Esophagus muscularis mucosa (tissue), 4 donors: ENCODE measurements around the gene TBX5. TPM values are rescaled to one million over a fixed set of nuclear protein-coding genes. Genes with fewer than 3 reads are reported as not detected.

Source experiments
- DNase-seq: peaks from one replicate; pipeline ENCODE4 v3.0.0-alpha.2; 2017; ENCODE audit errors: extremely low spot score
- H3K27ac ChIP-seq, 4 donors: fragments of 200-600 bp; sonication (generic); replicated peaks in 1 of 4; 1 replicate in 3 of 4; 2 replicates in 1 of 4; pipeline ENCODE4 v1.5.1; 2016 to 2019; ENCODE audit warnings: mild to moderate bottlenecking in 1 of 4
- H3K27me3 ChIP-seq, 4 donors: fragments of 200-600 bp; sonication (generic); one replicate each; pipeline versions ENCODE4 v1.5.1 to v1.6.0; 2016 to 2019
- H3K36me3 ChIP-seq, 4 donors: fragments of 200-600 bp; sonication (generic); one replicate each; pipeline ENCODE4 v1.5.1; 2016 to 2019
- H3K4me1 ChIP-seq, 4 donors: fragments of 200-600 bp; sonication (generic); one replicate each; pipeline ENCODE4 v1.5.1; 2016 to 2019
- H3K4me3 ChIP-seq, 4 donors: fragments of 200-600 bp; sonication (generic); 1 replicate in 2 of 4; 2 replicates in 2 of 4; pipeline ENCODE4 v1.5.1; 2016 to 2019; ENCODE audit warnings: mild to moderate bottlenecking in 4 of 4, moderate library complexity in 1 of 4
- H3K9me3 ChIP-seq, 4 donors: fragments of 200-600 bp; sonication (generic); 1 replicate in 3 of 4; 2 replicates in 1 of 4; pipeline ENCODE4 v1.5.1; 2016 to 2019
- CTCF ChIP-seq, 3 experiments: fragments of 200-600 bp in 2 of 3; fragments of 450-650 bp in 1 of 3; sonication (generic) in 2 of 3; IDR thresholded peaks; one replicate each; pipeline ENCODE4 v1.5.1; 2017 to 2019; ENCODE audit warnings: antibody characterized with exemption in 3 of 3, mild to moderate bottlenecking in 2 of 3, moderate library complexity in 1 of 3
- EP300 ChIP-seq: sonication (generic); formaldehyde crosslinking; IDR thresholded peaks from one replicate; pipeline ENCODE4 v1.6.1; 2017; ENCODE audit warnings: antibody characterized with exemption
- POLR2A ChIP-seq: fragments of 450-650 bp; IDR thresholded peaks from one replicate; pipeline ENCODE4 v1.6.1; 2017; ENCODE audit warnings: antibody characterized with exemption, moderate library complexity, mild to moderate bottlenecking, low read depth
- POLR2AphosphoS5 ChIP-seq, 2 donors: sonication (generic); formaldehyde crosslinking; IDR thresholded peaks; one replicate each; pipeline ENCODE4 v1.6.1; 2017; ENCODE audit warnings: antibody characterized with exemption in 2 of 2
- WGBS: methylation state at CpG from one replicate; pipeline ENCODE4 v1.1.5; 2018; 5-methylcytosine and 5-hydroxymethylcytosine counted together
- intact Hi-C: fragments of 100-400 bp; cut with DNase I; formaldehyde crosslinking; loops from one replicate; pipeline ENCODE4 v1.15.1; 2023
- total RNA-seq, 4 donors: library from RNA; depleted of rRNA; stranded (reverse); fragments of >200 nt; gene quantifications; one replicate each; pipeline versions ENCODE4 v1.1.0 to v1.2.1, GENCODE V29; 2016

Gene TBX5
- total RNA-seq, 4 donors from 2014 or later, result 20.4 to 34.5 (median 26.2) TPM

GRCh38 chr12:114448618-114448933, 42.6 kb upstream of the TBX5 start:
- no peak overlapping the region for H3K4me3 ChIP-seq
- intact Hi-C loops, result no loop called here
- no peak for TF ChIP-seq POLR2A
- TF ChIP-seq EP300, result no peak
- no peak for TF ChIP-seq CTCF (IDR thresholded peaks at IDR 0.05)
- TF ChIP-seq POLR2AphosphoS5 (IDR thresholded peaks at IDR 0.05), result no peak
- H3K36me3 ChIP-seq, result no peaks in the 10 kb centered on the region
- peaks cover 0 to 22% (median 19%) of the 10 kb centered on the region in 4 donors for H3K4me1 ChIP-seq
- H3K27ac ChIP-seq, result no peak overlapping the region
- 79% methylated on average over 16 of the region's 23 CpGs for WGBS
- DNase-seq, result no peak
- peaks cover 0 to 71% (median 11%) of the 10 kb centered on the region in 4 donors for H3K27me3 ChIP-seq
- no peaks in the 10 kb centered on the region for H3K9me3 ChIP-seq

- peaks cover 0 to 76% (median 12%) of the 10 kb centered on the region in 4 donors for H3K27me3 ChIP-seq
- H3K36me3 ChIP-seq, result no peaks in the 10 kb centered on the region
- peak overlapping the region in 1 of 4 donors; percentile 15 for H3K27ac ChIP-seq
- intact Hi-C loops, result no loop called here
- peak overlapping the region in 1 of 4 donors; percentile 31 for H3K4me3 ChIP-seq
- H3K9me3 ChIP-seq, result no peaks in the 10 kb centered on the region
- WGBS, result 47% methylated on average over 26 of the region's 36 CpGs
- DNase-seq, result no peak
- H3K4me1 ChIP-seq, result peaks cover 0 to 22% (median 19%) of the 10 kb centered on the region in 4 donors
- TF ChIP-seq CTCF (IDR thresholded peaks at IDR 0.05), result no peak
Measured at GRCh38 chr12:114447799-114448617, 42.1 kb upstream of the TBX5 start.

GRCh38 chr12:114447274-114447716, 41.4 kb upstream of the TBX5 start:
- Histone ChIP-seq H3K9me3 (no peaks in the 10 kb centered on the region), H3K27ac (peak overlapping the region in 1 of 4 donors; percentile 15), H3K4me3 (peak overlapping the region; percentile 29 to 40 (median 34)), H3K36me3 (no peaks in the 10 kb centered on the region), H3K4me1 (peaks cover 0 to 22% (median 19%) of the 10 kb centered on the region in 4 donors), H3K27me3 (peaks cover 0 to 78% (median 12%) of the 10 kb centered on the region in 4 donors)
- TF ChIP-seq POLR2A (no peak), EP300 (no peak), POLR2AphosphoS5 (IDR thresholded peaks at IDR 0.05) (no peak), CTCF (IDR thresholded peaks at IDR 0.05) (no peak)
- DNase-seq, result no peak
- WGBS, result 18% methylated on average over 12 of the region's 37 CpGs
- intact Hi-C loops, result no loop called here

DNA sequence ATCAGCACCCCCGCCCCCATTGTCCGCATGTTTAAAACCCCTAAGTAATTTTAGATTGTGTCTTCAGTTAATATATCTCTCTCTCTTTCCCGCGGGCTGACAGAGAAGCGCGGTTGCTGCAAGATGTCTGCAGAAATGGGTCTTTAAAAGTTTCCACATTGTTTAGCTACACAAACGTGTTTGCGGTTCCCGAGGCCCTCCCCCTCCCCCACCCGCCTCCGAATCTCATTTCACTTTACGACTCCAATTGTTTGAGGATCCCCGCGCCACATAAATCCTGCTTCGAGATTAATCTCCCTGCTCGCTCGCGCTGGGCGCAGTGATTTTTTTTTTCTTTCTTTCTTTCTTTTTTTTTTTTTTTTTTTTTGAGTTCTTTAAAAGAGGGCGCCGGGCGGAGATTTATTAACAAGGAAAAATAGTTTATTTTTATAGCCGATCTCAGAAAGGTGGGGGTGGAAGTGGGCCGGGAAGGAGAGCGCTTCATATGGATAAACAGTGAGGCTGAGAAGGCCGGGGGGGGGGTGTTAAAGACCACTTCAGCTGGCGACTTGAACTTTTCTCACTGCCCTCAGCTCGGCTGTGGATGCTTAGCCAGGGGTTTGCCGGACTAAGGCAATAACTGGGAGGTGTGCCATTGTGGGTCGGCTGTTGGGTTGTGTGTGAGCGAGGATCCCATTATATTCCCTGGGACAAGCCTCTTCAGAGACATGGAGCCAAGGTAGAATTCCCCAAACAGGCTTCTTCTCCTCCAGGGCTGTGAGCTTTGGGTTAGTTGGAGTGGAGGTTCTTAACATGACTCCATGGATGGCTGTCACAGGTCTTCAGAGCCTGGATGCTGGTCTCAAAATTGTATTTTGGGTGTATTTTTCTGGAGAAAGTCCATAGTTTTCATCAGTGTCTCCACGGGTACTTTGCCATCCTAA, 39.7 kb upstream of the TBX5 start:
- intact Hi-C loops, result no loop called here
- Histone ChIP-seq H3K4me3 (peak overlapping the region; percentile 7 to 29 (median 26)), H3K4me1 (peaks cover 0 to 22% (median 19%) of the 10 kb centered on the region in 4 donors), H3K27ac (no peak overlapping the region), H3K27me3 (peaks cover 0 to 89% (median 15%) of the 10 kb centered on the region in 4 donors), H3K9me3 (no peaks in the 10 kb centered on the region), H3K36me3 (no peaks in the 10 kb centered on the region)
- 16% methylated on average over 32 of the region's 32 CpGs for WGBS
- TF ChIP-seq POLR2A, result no peak
- no peak for DNase-seq
